T-cell (primary cell): ENCODE measurements around the gene FADS2. TPM values are rescaled to one million over a fixed set of nuclear protein-coding genes. Genes with fewer than 3 reads are reported as not detected.

Experiments used
- ATAC-seq, 4 experiments: fragments of 200-7000 bp in 3 of 4; fragments of 150-1000 bp in 1 of 4; cut with Tn5 transposase; replicated peaks in 1 of 4; 1 replicate in 3 of 4; 2 replicates in 1 of 4; pipeline ENCODE4 v1.10.0; 2021; ENCODE audit warnings: moderate library complexity in 3 of 4, mild to moderate bottlenecking in 2 of 4, moderate number of reproducible peaks in 1 of 4
- CTCF ChIA-PET, 2 donors: fragments of 300-600 bp; sonication (Branson Sonifier 250); formaldehyde crosslinking; loops; one replicate each; lab custom pipeline; 2022; ENCODE audit warnings: antibody characterized with exemption in 2 of 2; lab: Charles Lee
- POLR2A ChIA-PET, 2 donors: fragments of 300-600 bp; sonication (Branson Sonifier 250); formaldehyde crosslinking; loops; one replicate each; lab custom pipeline; 2022; ENCODE audit warnings: antibody characterized with exemption in 2 of 2; lab: Charles Lee
- DNase-seq, 35 experiments: peaks; one replicate each; pipeline versions ENCODE4 v3.0.0 to v3.0.0-alpha.2; 2013 to 2023
- H3K27ac ChIP-seq: one replicate; pipeline ENCODE4 v1.5.1; 2013; ENCODE audit warnings: low read length
- H3K27me3 ChIP-seq, 2 experiments: replicated peaks in 1 of 2; 1 replicate in 1 of 2; 2 replicates in 1 of 2; pipeline versions ENCODE4 v1.6.1 to v1.7.0; 2013; ENCODE audit warnings: low read length in 1 of 2, mixed read lengths in 1 of 2; ENCODE audit not compliant: control insufficient read depth in 2 of 2, insufficient read depth in 2 of 2; ENCODE audit errors: extremely low read depth in 1 of 2
- H3K36me3 ChIP-seq, 2 donors: 1 replicate in 1 of 2; 2 replicates in 1 of 2; pipeline versions ENCODE4 v1.6.1 to v1.7.0; 2013; ENCODE audit warnings: low read length in 1 of 2; ENCODE audit not compliant: control insufficient read depth in 2 of 2, insufficient read depth in 1 of 2; ENCODE audit errors: extremely low read depth in 1 of 2
- H3K4me1 ChIP-seq, 2 experiments: 1 replicate in 1 of 2; 2 replicates in 1 of 2; pipeline versions ENCODE4 v1.6.1 to v1.7.0; 2013; ENCODE audit warnings: low read length in 2 of 2, mixed read lengths in 1 of 2; ENCODE audit not compliant: insufficient read depth in 2 of 2, control insufficient read depth in 1 of 2; ENCODE audit errors: extremely low read depth in 1 of 2
- H3K4me3 ChIP-seq, 2 donors: 1 replicate in 1 of 2; 2 replicates in 1 of 2; pipeline versions ENCODE4 v1.5.1 to v1.7.0; 2013; ENCODE audit warnings: mild to moderate bottlenecking in 2 of 2, low read length in 1 of 2, moderate library complexity in 1 of 2; ENCODE audit not compliant: control insufficient read depth in 1 of 2; ENCODE audit errors: extremely low read depth in 1 of 2
- H3K9me3 ChIP-seq: 2 replicates; pipeline ENCODE4 v1.7.0; 2013
- H3K27ac Mint-ChIP-seq, 2 donors: one replicate each; pipeline ENCODE4 v1.8.0; 2020 to 2021; ENCODE audit warnings: mild to moderate bottlenecking in 2 of 2, mixed read lengths in 2 of 2
- H3K27me3 Mint-ChIP-seq, 2 donors: one replicate each; pipeline ENCODE4 v1.8.0; 2021 to 2022; ENCODE audit warnings: mixed read lengths in 2 of 2
- H3K36me3 Mint-ChIP-seq: one replicate; pipeline ENCODE4 v1.8.0; 2021; ENCODE audit warnings: mixed read lengths
- H3K4me1 Mint-ChIP-seq, 3 donors: one replicate each; pipeline ENCODE4 v1.8.0; 2020 to 2022; ENCODE audit warnings: mixed read lengths in 3 of 3, mild to moderate bottlenecking in 1 of 3
- H3K4me3 Mint-ChIP-seq, 3 donors: one replicate each; pipeline ENCODE4 v1.8.0; 2020 to 2022; ENCODE audit warnings: mild to moderate bottlenecking in 3 of 3, mixed read lengths in 3 of 3, moderate library complexity in 3 of 3
- H3K9me3 Mint-ChIP-seq, 3 donors: one replicate each; pipeline ENCODE4 v1.8.0; 2020 to 2022; ENCODE audit warnings: mixed read lengths in 3 of 3
- WGBS: methylation state at CpG from one replicate; pipeline ENCODE4 v1.1.5; 2013; ENCODE audit warnings: missing lambda C conversion rate; ENCODE audit not compliant: insufficient coverage; 5-methylcytosine and 5-hydroxymethylcytosine counted together
- total RNA-seq, 35 experiments: library from RNA in 6 of 35; stranded (reverse) in 6 of 35; fragments of 120-200 nt in 1 of 35; gene quantifications; one replicate each; pipeline versions ENCODE4 v1.2.1 to v1.2.4 and lab custom pipeline; 2013 to 2026

Gene FADS2
- total RNA-seq, 5 donors from 2014 or later (not counting 1 experiment from before 2014, with no cell fraction given), result 1.9 to 20.9 (median 2.7) TPM

DNA sequence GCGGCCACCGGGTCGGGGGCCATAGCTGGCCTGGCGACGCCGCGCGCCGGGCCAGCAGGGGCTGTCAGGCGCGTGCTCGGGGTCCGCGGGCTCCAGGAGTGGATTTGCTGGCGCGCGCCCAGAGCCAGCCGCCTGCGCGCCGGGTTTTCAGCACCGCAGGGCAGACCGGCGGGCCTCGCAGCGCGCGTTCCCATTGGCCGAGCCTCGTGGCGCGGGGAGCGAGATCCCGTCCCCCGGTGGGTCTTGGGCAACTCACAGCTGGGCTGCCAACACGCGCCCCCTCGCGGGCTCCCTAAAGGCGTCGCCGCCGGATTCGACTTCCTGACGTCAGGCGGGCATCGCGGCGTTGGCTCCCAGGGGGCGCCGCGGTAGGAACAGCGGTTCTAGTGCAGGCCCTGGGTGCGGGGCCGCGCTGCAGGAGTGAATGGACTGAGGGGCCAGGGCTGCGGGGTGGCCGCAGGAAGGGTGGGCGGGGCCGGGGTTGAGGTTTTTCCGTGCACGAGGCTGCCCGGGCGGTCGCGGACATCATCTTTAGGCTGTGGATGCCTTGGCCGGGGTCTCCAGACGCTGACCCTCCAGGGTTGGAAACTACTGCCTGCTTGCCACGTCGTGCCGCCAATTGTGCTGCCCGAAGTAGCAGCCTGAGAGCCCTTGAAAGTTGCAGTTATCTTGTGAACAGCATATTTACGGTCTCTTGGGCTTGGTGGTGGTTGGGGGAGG, 11.2 kb upstream of the FADS2 start, which contains the start of gene FADS1:
TSS of gene FADS1 (minus strand) at position 268 of the 720 bp plus-strand sequence. CDS start at position 194, 74 bp downstream.
- H3K27ac ChIP-seq, result no peak within 1 kb of the TSS
- H3K27me3 Mint-ChIP-seq, result peaks cover 0 to 33% of the 10 kb centered on the region in 2 donors

DNA sequence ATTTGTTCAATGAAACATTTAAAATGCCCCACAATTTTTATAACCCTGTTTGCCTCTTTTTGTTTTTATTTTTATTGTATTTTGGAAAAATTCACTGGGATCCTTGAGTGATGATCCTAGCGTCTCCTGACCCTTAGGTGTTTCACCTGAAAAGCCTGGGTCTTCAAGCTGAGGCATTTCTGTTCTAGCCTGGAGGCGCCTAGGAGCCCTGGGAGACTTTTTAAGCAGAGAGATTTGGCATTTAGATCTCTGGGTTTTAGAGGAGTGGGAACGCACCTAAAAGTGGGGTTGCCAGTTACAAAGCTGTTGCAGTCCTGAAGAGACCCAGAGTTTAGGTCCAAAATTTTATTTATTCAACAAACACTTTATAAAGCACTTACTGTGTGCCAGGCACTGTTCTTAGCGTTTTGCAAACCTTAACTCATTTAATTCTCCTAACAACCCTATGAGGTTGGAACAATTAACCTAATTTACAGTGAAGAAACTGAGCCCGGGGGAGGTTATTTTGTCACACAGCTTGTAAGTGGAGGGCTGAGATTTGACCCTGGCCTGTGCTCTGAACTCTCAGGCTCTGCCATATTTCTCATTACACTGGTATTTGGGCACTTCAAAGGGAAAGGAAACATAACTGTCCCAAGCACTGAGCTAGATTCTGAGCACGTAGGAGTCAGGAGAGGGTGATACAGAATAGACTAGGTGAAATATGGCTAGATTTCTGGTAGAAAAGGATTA, 10.5 kb upstream of the FADS2 start:
- Mint-ChIP-seq H3K4me3 (peak overlapping the region; percentile 64 to 91 (median 74)), H3K36me3 (no peaks in the 10 kb centered on the region), H3K27me3 (peaks cover 0 to 33% of the 10 kb centered on the region in 2 donors), H3K27ac (no peak overlapping the region), H3K4me1 (peaks cover 13 to 19% (median 16%) of the 10 kb centered on the region in 3 donors), H3K9me3 (no peaks in the 10 kb centered on the region)
- peaks cover 0 to under 1% of the 10 kb centered on the region in 2 donors for H3K36me3 ChIP-seq
- ATAC-seq (no peak), DNase-seq (no peak)
- ChIA-PET CTCF (interaction anchor here in 1 of 2 donors (1.0 to 1.8 kb wide), 3 partner anchors 10 to 20 kb away, joined by 3 to 6 read pairs (median 5); no protein-coding TSS in a partner anchor), POLR2A (interaction anchor here in 1 of 2 donors (0.5 kb wide), 1 partner anchor 26 kb away, joined by 4 read pairs; no protein-coding TSS in a partner anchor)
- 80% methylated on average over 1 of the region's 6 CpGs for WGBS
- H3K4me1 ChIP-seq, result peaks cover 12 to 26% of the 10 kb centered on the region in 2 experiments
- no peak overlapping the region for H3K27ac ChIP-seq
- peaks cover 0 to 46% of the 10 kb centered on the region in 2 experiments for H3K27me3 ChIP-seq
- H3K4me3 ChIP-seq, result peak overlapping the region in 1 of 2 donors; percentile 38
- no peaks in the 10 kb centered on the region for H3K9me3 ChIP-seq

More for the DNA sequence above, 11.2 kb upstream of the FADS2 start, which contains the start of gene FADS1:
- ChIA-PET CTCF (interaction anchor here in 1 of 2 donors (1.8 kb wide), 1 partner anchor 20 kb away, joined by 6 read pairs; no protein-coding TSS in a partner anchor), POLR2A (no interaction called here)
- Mint-ChIP-seq H3K4me3 (peak within 1 kb of the TSS; percentile 85 to 91 (median 85)), H3K9me3 (no peaks in the 10 kb centered on the region), H3K27ac (peak within 1 kb of the TSS; percentile 22 to 74), H3K36me3 (no peaks in the 10 kb centered on the region), H3K4me1 (peaks cover 13 to 19% (median 16%) of the 10 kb centered on the region in 3 donors)
- peaks cover 0 to 46% of the 10 kb centered on the region in 2 experiments for H3K27me3 ChIP-seq
- H3K36me3 ChIP-seq, result peaks cover 0 to 4% of the 10 kb centered on the region in 2 donors
- DNase-seq (peak in 34 of 35 experiments; percentile 33 to 82 (median 56)), ATAC-seq (peak; percentile 58 to 74 (median 62))
- WGBS, result under 1% methylated on average over 67 of the region's 73 CpGs
- H3K9me3 ChIP-seq, result no peaks in the 10 kb centered on the region
- peaks cover 12 to 26% of the 10 kb centered on the region in 2 experiments for H3K4me1 ChIP-seq
- peak within 1 kb of the TSS; percentile 67 to 79 for H3K4me3 ChIP-seq

- H3K36me3 ChIP-seq, result no peaks in the 10 kb centered on the region
- POLR2A ChIA-PET, result no interaction called here
- DNase-seq (no peak), ATAC-seq (no peak)
- H3K27me3 Mint-ChIP-seq, result peaks cover 0 to 21% of the 10 kb centered on the region in 2 donors
- no peak overlapping the region for H3K4me3 ChIP-seq
- no peak overlapping the region for H3K4me3 Mint-ChIP-seq
- H3K9me3 ChIP-seq, result no peaks in the 10 kb centered on the region
- no peak overlapping the region for H3K27ac Mint-ChIP-seq
- peaks cover 10 to 15% (median 10%) of the 10 kb centered on the region in 3 donors for H3K4me1 Mint-ChIP-seq
- H3K27ac ChIP-seq, result no peak overlapping the region
- no peaks in the 10 kb centered on the region for H3K9me3 Mint-ChIP-seq
- H3K27me3 ChIP-seq, result peaks cover 0 to 30% of the 10 kb centered on the region in 2 experiments
- no peaks in the 10 kb centered on the region for H3K36me3 Mint-ChIP-seq
- peaks cover 8 to 20% of the 10 kb centered on the region in 2 experiments for H3K4me1 ChIP-seq
- WGBS, result no CpG with 5 or more reads among the region's 2 CpGs
- CTCF ChIA-PET, result interaction anchor here in 1 of 2 donors (0.7 to 1.5 kb wide), 2 partner anchors 23 to 262 kb away, joined by 4 to 5 read pairs; no protein-coding TSS in a partner anchor
These were observed 7.9 kb upstream of the FADS2 start for GRCh38 chr11:61820174-61820573.

DNA sequence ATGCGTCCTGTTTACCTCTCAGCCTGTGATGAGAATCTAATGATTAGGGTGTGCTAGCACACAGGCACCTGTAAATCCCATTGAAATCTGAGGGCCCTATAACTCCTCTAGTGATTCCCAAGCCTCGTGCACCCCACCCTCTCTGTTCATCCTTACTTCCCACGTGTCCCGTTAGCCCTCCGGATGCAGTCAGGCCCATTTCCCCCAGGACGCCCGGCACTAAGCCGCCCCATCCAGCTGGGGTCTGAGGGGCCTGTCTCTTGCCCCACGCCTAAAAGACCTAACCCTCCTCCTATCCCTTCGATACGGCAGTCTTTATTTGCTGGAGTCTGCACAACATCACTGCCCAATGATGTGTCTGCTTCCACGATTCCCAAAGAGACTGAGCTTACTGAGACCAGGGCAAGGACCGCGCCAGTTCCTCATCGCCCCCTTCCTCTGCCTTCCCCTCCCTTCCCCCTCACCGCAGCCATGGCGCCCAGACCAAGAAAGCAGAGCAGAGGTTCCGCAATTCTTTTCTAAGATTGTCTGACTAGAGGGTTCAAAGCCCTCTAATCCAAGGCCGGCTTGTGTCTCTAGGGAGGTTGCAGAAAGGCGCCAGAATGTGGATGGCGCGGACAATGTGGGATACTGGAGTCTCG, 1.1 kb upstream of the FADS2 start:
- Histone ChIP-seq H3K4me3 (peak overlapping the region; percentile 51), H3K4me1 (peaks cover 25 to 26% of the 10 kb centered on the region in 2 experiments), H3K27me3 (peaks cover 0 to 36% of the 10 kb centered on the region in 2 experiments), H3K9me3 (no peaks in the 10 kb centered on the region), H3K27ac (no peak overlapping the region), H3K36me3 (no peaks in the 10 kb centered on the region)
- no peaks in the 10 kb centered on the region for H3K9me3 Mint-ChIP-seq
- DNase-seq, result peak in 3 of 35 experiments; percentile 9 to 26 (median 10)
- no peak overlapping the region for H3K27ac Mint-ChIP-seq
- ATAC-seq, result no peak
- H3K4me1 Mint-ChIP-seq, result peaks cover 17 to 39% (median 20%) of the 10 kb centered on the region in 3 donors
- peaks cover 0 to 41% of the 10 kb centered on the region in 2 donors for H3K27me3 Mint-ChIP-seq
- POLR2A ChIA-PET, result no interaction called here
- no peaks in the 10 kb centered on the region for H3K36me3 Mint-ChIP-seq
- 46% methylated on average over 15 of the region's 23 CpGs for WGBS
- CTCF ChIA-PET, result interaction anchor here in 1 of 2 donors (0.9 to 2.0 kb wide), 2 partner anchors 9 to 30 kb away, joined by 3 to 6 read pairs; no protein-coding TSS in a partner anchor
- peak overlapping the region; percentile 75 to 85 (median 78) for H3K4me3 Mint-ChIP-seq

DNA sequence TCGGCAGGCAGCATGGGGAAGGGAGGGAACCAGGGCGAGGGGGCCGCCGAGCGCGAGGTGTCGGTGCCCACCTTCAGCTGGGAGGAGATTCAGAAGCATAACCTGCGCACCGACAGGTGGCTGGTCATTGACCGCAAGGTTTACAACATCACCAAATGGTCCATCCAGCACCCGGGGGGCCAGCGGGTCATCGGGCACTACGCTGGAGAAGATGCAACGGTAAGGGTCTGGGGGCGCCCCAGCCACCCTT, 204 bp downstream of the FADS2 start:
- ATAC-seq, result no peak
- peak overlapping the region; percentile 51 to 76 for H3K4me3 ChIP-seq
- H3K27me3 ChIP-seq, result peaks cover 0 to 36% of the 10 kb centered on the region in 2 experiments
- no peaks in the 10 kb centered on the region for H3K36me3 Mint-ChIP-seq
- H3K4me1 Mint-ChIP-seq, result peaks cover 18 to 49% (median 20%) of the 10 kb centered on the region in 3 donors
- no peaks in the 10 kb centered on the region for H3K36me3 ChIP-seq
- CTCF ChIA-PET, result interaction anchor here in 1 of 2 donors (1.2 kb wide), 1 partner anchor 31 kb away, joined by 4 read pairs; no protein-coding TSS in a partner anchor
- H3K27ac ChIP-seq, result no peak overlapping the region
- H3K9me3 ChIP-seq, result no peaks in the 10 kb centered on the region
- peak overlapping the region; percentile 75 to 85 (median 78) for H3K4me3 Mint-ChIP-seq
- no peak overlapping the region for H3K27ac Mint-ChIP-seq
- peaks cover 25 to 26% of the 10 kb centered on the region in 2 experiments for H3K4me1 ChIP-seq
- DNase-seq, result no peak
- POLR2A ChIA-PET, result interaction anchor here in 1 of 2 donors (0.6 to 0.7 kb wide), 3 partner anchors 17 to 284 kb away, joined by 3 to 6 read pairs (median 5); no protein-coding TSS in a partner anchor
- no peaks in the 10 kb centered on the region for H3K9me3 Mint-ChIP-seq
- WGBS, result 0% methylated on average over 16 of the region's 16 CpGs
- peaks cover 0 to 44% of the 10 kb centered on the region in 2 donors for H3K27me3 Mint-ChIP-seq
